IMR-90 (cell line): ENCODE results near the gene TMEM252. TPM values are rescaled to one million over a fixed set of nuclear protein-coding genes. Genes with fewer than 3 reads are reported as not detected.

Source experiments
- ATAC-seq: fragments of 200-7000 bp; cut with Tn5 transposase; 2 replicates; pipeline ENCODE4 v1.9.1; 2020; ENCODE audit warnings: low read depth, mild to moderate bottlenecking, moderate library complexity
- BruUV-seq: library from RNA; stranded (reverse); fragments of 400-500 nt; replicated peaks from 2 replicates; lab custom pipeline; 2021; lab: Mats Ljungman, UMichigan
- CTCF ChIA-PET: fragments of 300-600 bp; formaldehyde crosslinking; extraction: SDS; loops from one replicate; lab custom pipeline; 2021; ENCODE audit warnings: antibody characterized with exemption; lab: Yijun Ruan, JAX
- POLR2A ChIA-PET: fragments of 300-600 bp; sonication (Branson Sonifier 250); formaldehyde crosslinking; loops from one replicate; lab custom pipeline; 2022; ENCODE audit warnings: antibody characterized with exemption; ENCODE audit not compliant: unreplicated experiment; lab: Charles Lee
- DNase-seq: peaks from one replicate; pipeline ENCODE4 v3.0.0; 2013
- H2AFZ ChIP-seq: replicated peaks from 2 replicates; pipeline ENCODE3; 2013; ENCODE audit warnings: low read length, mild to moderate bottlenecking; ENCODE audit not compliant: poor library complexity
- H2AK5ac ChIP-seq: 2 replicates; pipeline ENCODE4 v1.6.1; 2013; ENCODE audit warnings: low read depth, low read length, inconsistent platforms
- H2AK9ac ChIP-seq: replicated peaks from 2 replicates; pipeline ENCODE3; 2013; ENCODE audit warnings: mild to moderate bottlenecking, low read depth, low read length, moderate library complexity; ENCODE audit not compliant: poor library complexity
- H2BK120ac ChIP-seq: 2 replicates; pipeline ENCODE4 v1.6.1; 2013; ENCODE audit warnings: low read depth, low read length, inconsistent platforms
- H2BK15ac ChIP-seq: 3 replicates; pipeline ENCODE4 v1.6.1; 2013; ENCODE audit warnings: low read depth, low read length, inconsistent platforms
- H2BK20ac ChIP-seq: 2 replicates; pipeline ENCODE4 v1.6.1; 2013; ENCODE audit warnings: low read depth, mild to moderate bottlenecking, inconsistent platforms, low read length, moderate library complexity
- H2BK5ac ChIP-seq: 2 replicates; pipeline ENCODE4 v1.6.1; 2013; ENCODE audit warnings: mild to moderate bottlenecking, low read depth, low read length, inconsistent platforms; ENCODE audit not compliant: poor library complexity, severe bottlenecking
- H3K14ac ChIP-seq: replicated peaks from 2 replicates; pipeline ENCODE4 v1.6.1; 2013; ENCODE audit warnings: low read depth, low read length, inconsistent platforms
- H3K18ac ChIP-seq: 2 replicates; pipeline ENCODE4 v1.6.1; 2013; ENCODE audit warnings: low read depth, low read length, control low read depth
- H3K23ac ChIP-seq: 2 replicates; pipeline ENCODE4 v1.6.1; 2013; ENCODE audit warnings: low read depth, low read length, inconsistent platforms
- H3K27ac ChIP-seq: 2 replicates; pipeline ENCODE4 v1.5.1; 2013; ENCODE audit warnings: mild to moderate bottlenecking, control low read depth, low read length; ENCODE audit not compliant: insufficient read depth
- H3K27me3 ChIP-seq: 2 replicates; pipeline ENCODE4 v1.6.1; 2013; ENCODE audit warnings: low read length; ENCODE audit not compliant: control insufficient read depth, insufficient read depth
- H3K36me3 ChIP-seq: 2 replicates; pipeline ENCODE4 v1.6.1; 2013; ENCODE audit warnings: low read length, mixed read lengths; ENCODE audit not compliant: control insufficient read depth, insufficient read depth
- H3K4ac ChIP-seq: 2 replicates; pipeline ENCODE4 v1.6.1; 2013; ENCODE audit warnings: low read depth, low read length, inconsistent platforms
- H3K4me1 ChIP-seq: 2 replicates; pipeline ENCODE4 v1.6.1; 2013; ENCODE audit warnings: low read length, mixed read lengths; ENCODE audit not compliant: control insufficient read depth, insufficient read depth
- H3K4me2 ChIP-seq: 2 replicates; pipeline ENCODE4 v1.6.1; 2013; ENCODE audit warnings: low read depth, mild to moderate bottlenecking, control low read depth, low read length, moderate library complexity
- H3K4me3 ChIP-seq: 2 replicates; pipeline ENCODE4 v1.5.1; 2013; ENCODE audit warnings: low read depth, mild to moderate bottlenecking, control low read depth, low read length, moderate library complexity; ENCODE audit not compliant: insufficient read depth
- H3K56ac ChIP-seq: 2 replicates; pipeline ENCODE4 v1.6.1; 2013; ENCODE audit warnings: low read length, inconsistent platforms; ENCODE audit not compliant: insufficient read depth; ENCODE audit errors: extremely low read depth
- H3K79me1 ChIP-seq, 2 experiments: 2 replicates each; pipeline ENCODE4 v1.6.1; 2013; ENCODE audit warnings: low read length in 2 of 2, inconsistent platforms in 1 of 2, low read depth in 1 of 2
- H3K9ac ChIP-seq: 2 replicates; pipeline ENCODE4 v1.6.1; 2013; ENCODE audit warnings: low read depth, low read length, control low read depth
- H3K9me1 ChIP-seq: 2 replicates; pipeline ENCODE4 v1.6.1; 2013; ENCODE audit warnings: low read length, inconsistent platforms; ENCODE audit not compliant: insufficient read depth
- H3K9me3 ChIP-seq: 2 replicates; pipeline ENCODE4 v1.6.1; 2013; ENCODE audit warnings: low read length; ENCODE audit not compliant: control insufficient read depth, insufficient read depth
- H4K20me1 ChIP-seq: 2 replicates; pipeline ENCODE4 v1.6.1; 2013; ENCODE audit warnings: low read length, inconsistent platforms; ENCODE audit not compliant: insufficient read depth
- H4K5ac ChIP-seq: 2 replicates; pipeline ENCODE4 v1.6.1; 2013; ENCODE audit warnings: mild to moderate bottlenecking, low read depth, low read length, control low read depth
- H4K8ac ChIP-seq, 2 experiments: 2 replicates each; pipeline ENCODE4 v1.6.1; 2013; ENCODE audit warnings: low read depth in 2 of 2, low read length in 2 of 2, control low read depth in 1 of 2, inconsistent platforms in 1 of 2
- H4K91ac ChIP-seq: 2 replicates; pipeline ENCODE4 v1.6.1; 2013; ENCODE audit warnings: low read depth, low read length, inconsistent platforms; ENCODE audit not compliant: insufficient read depth
- BHLHE40 ChIP-seq: fragments of 150-350 bp; IDR thresholded peaks from 2 replicates; pipeline ENCODE4 v1.6.1; 2016; ENCODE audit warnings: mild to moderate bottlenecking, low read depth, low read length
- CHD1 ChIP-seq: IDR thresholded peaks from 2 replicates; pipeline ENCODE4 v1.6.1; 2012; ENCODE audit warnings: low read depth, low read length, improper control_type of control experiment
- NFE2L2 ChIP-seq: fragments of 150-350 bp; IDR thresholded peaks from 2 replicates; pipeline ENCODE4 v1.6.1; 2016; ENCODE audit warnings: low read depth, mild to moderate bottlenecking, low read length
- RAD21 ChIP-seq: IDR thresholded peaks from 2 replicates; pipeline ENCODE4 v1.6.1; 2012; ENCODE audit warnings: low read length, improper control_type of control experiment
- RCOR1 ChIP-seq: IDR thresholded peaks from 2 replicates; pipeline ENCODE4 v1.6.1; 2012; ENCODE audit warnings: mild to moderate bottlenecking, low read length, improper control_type of control experiment; ENCODE audit not compliant: insufficient replicate concordance
- dilution Hi-C: fragments of 300-500 bp; cut with HindIII; formaldehyde crosslinking; loops from one replicate; pipeline ENCODE4 v1.14.3; 2018; ENCODE audit warnings: low sequenced_read_pairs; ENCODE audit not compliant: unreplicated experiment
- in situ Hi-C: fragments of 300-500 bp; cut with MboI; formaldehyde crosslinking; loops from 3 replicates; pipeline ENCODE4 v1.14.3; 2019; ENCODE audit warnings: low sequenced_read_pairs, inconsistent platforms, mixed read lengths
- intact Hi-C: fragments of 100-400 bp; cut with micrococcal nuclease; formaldehyde crosslinking; loops from 2 replicates; pipeline ENCODE4 v1.10.0; 2022
- polyA plus RNA-seq, 3 experiments: library from polyadenylated mRNA; depleted of rRNA; stranded (reverse); fragments of >200 nt; gene quantifications; 2 replicates each; pipeline ENCODE4 v1.2.3, GENCODE V29; 2012; ENCODE audit warnings: low replicate concordance in 1 of 3
- total RNA-seq: library from RNA; depleted of rRNA; stranded (reverse); fragments of >200 nt; gene quantifications from 2 replicates; pipeline ENCODE4 v1.2.3, GENCODE V29; 2012
- TF ChIP-seq, protein P1 (sequence below): fragments of 150-350 bp; IDR thresholded peaks from 2 replicates; pipeline ENCODE4 v1.6.1; 2016; ENCODE audit warnings: low read depth, mild to moderate bottlenecking, low read length, moderate library complexity, borderline replicate concordance

The TMEM252 gene
- total and polyA plus RNA-seq, 2 of the 4 experiments (the other 2 are of a cell fraction) = not detected

DNA sequence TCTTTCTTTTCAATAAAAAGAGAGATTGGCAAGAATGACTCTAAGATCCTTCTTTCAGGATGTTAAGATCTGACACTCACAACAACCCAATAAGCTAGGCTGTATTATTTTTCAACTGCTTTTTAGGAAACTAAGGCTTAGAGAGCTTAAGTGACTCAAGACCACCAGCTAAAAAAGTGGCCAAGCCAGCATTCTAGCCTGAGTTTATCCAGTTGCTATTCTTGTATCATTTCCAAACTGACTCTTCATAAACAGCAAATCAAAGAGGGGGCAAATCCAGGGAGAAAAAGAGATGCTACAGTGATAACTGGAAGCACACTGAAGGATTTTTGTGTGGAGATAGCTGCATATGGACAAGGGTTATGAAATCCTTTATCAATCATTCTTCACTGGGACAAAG, 47.1 kb downstream of the TMEM252 start:
- Histone ChIP-seq H3K79me1 (no peaks in the 10 kb centered on the region), H4K5ac (no peak overlapping the region), H3K4me3 (no peak overlapping the region), H2AFZ (no peak overlapping the region), H2AK9ac (no peak overlapping the region), H3K9ac (no peak overlapping the region; the same call in 1 of the 2 replicates), H2BK15ac (no peak overlapping the region), H3K27me3 (no peaks in the 10 kb centered on the region), H3K23ac (no peak overlapping the region), H2AK5ac (no peak overlapping the region), H3K27ac (no peak overlapping the region), H3K4ac (no peak overlapping the region), H3K9me3 (no peaks in the 10 kb centered on the region), H4K20me1 (no peaks in the 10 kb centered on the region), H2BK5ac (peak overlapping the region; percentile 28), H3K36me3 (no peaks in the 10 kb centered on the region), H3K4me1 (peaks cover 6% of the 10 kb centered on the region; the same call in 1 of the 2 replicates), H3K9me1 (no peaks in the 10 kb centered on the region), H4K91ac (no peak overlapping the region), H4K8ac (peak overlapping the region in 1 of 2 experiments; percentile 45; a peak in 1 of 4 replicates), H2BK120ac (peak overlapping the region; percentile 16; the same call in 1 of the 2 replicates), H3K14ac (no peak overlapping the region), H2BK20ac (0 out of 2 replicates have a peak overlapping the region, but pooled peaks have one; percentile 46), H3K56ac (no peak overlapping the region), H3K18ac (peak overlapping the region; percentile 20; the same call in 1 of the 2 replicates), H3K4me2 (peak overlapping the region; percentile 12; the same call in 1 of the 2 replicates)
- POLR2A ChIA-PET = interaction anchor here (0.5 kb wide), 1 partner anchor 27 kb away, joined by 3 read pairs; no protein-coding TSS in a partner anchor
- no peak for DNase-seq
- dilution Hi-C loops (no loop called here), intact Hi-C loops (no loop called here), in situ Hi-C loops (no loop called here)
- CTCF ChIA-PET = no interaction called here
- ATAC-seq = no peak
- no TSS peak for BruUV-seq
- no peak for TF ChIP-seq NFE2L2
- no peak for TF ChIP-seq RAD21
- no peak for TF ChIP-seq BHLHE40
- TF ChIP-seq CHD1 = no peak
- TF ChIP-seq, protein P1, sequence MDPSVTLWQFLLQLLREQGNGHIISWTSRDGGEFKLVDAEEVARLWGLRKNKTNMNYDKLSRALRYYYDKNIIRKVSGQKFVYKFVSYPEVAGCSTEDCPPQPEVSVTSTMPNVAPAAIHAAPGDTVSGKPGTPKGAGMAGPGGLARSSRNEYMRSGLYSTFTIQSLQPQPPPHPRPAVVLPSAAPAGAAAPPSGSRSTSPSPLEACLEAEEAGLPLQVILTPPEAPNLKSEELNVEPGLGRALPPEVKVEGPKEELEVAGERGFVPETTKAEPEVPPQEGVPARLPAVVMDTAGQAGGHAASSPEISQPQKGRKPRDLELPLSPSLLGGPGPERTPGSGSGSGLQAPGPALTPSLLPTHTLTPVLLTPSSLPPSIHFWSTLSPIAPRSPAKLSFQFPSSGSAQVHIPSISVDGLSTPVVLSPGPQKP = no peak
- no peak for TF ChIP-seq RCOR1
